GM19324 (cell line): ENCODE data around the gene KIFC1.
"Not testable (repeated sequence)": the region's sequence is repeated elsewhere in the genome, so short reads cannot be mapped to it uniquely, and the experiment has no call there.

Source experiments
- ATAC-seq: cut with Tn5 transposase; IDR thresholded peaks from one replicate; pipeline ENCODE4 v1.9.1; 2021; ENCODE audit warnings: mild to moderate bottlenecking, moderate library complexity; ENCODE audit not compliant: unreplicated experiment, low FRiP score

KIFC1 gene

GRCh38 chr6:33391278-33391921, at the start of gene KIFC1:
Gene KIFC1, plus strand, starts transcription at chr6:33391823. Its CDS starts 163 bp downstream, at chr6:33391986.
- ATAC-seq = peak; percentile 94

DNA sequence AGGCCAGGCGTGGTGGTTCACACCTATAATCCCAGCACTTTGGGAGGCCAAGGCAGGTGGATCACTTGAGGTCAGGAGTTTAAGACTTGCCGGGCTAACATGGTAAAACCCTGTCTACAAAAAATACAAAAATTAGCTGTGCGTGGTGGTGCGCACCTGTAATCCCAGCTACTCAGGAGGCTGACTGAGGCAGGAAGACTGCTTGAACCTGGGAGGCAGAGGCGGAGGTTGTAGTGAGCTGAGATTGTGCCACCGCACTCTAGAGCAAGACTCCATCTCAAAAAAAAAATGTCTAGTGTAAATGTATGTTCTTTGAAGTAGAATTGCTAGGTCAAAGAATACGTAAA, 48.0 kb upstream of the KIFC1 start:
- peak; percentile 13 for ATAC-seq

GRCh38 chr6:33343953-33344611, 47.5 kb upstream of the KIFC1 start:
- ATAC-seq = peak; percentile 53

GRCh38 chr6:33344701-33345697, 46.6 kb upstream of the KIFC1 start:
- ATAC-seq = no peak

GRCh38 chr6:33346972-33347371, 44.7 kb upstream of the KIFC1 start:
- ATAC-seq = not testable (repeated sequence)

DNA sequence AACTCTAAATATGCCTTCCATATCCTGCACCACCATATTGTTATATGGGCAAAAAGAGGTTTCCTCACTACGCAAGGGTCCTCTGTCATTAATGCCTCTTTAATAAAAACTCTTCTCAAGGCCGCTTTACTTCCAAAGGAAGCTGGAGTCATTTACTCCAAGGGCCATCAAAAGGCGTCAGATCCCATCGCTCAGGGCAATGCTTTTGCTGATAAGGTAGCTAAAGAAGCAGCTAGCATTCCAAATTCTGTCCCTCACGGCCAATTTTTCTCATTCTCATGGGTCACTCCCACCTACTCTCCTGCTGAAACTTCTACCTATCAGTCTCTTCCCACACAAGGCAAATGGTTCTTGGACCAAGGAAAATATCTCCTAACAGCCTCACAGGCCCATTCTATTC, 43.8 kb upstream of the KIFC1 start:
- ATAC-seq = no peak

DNA sequence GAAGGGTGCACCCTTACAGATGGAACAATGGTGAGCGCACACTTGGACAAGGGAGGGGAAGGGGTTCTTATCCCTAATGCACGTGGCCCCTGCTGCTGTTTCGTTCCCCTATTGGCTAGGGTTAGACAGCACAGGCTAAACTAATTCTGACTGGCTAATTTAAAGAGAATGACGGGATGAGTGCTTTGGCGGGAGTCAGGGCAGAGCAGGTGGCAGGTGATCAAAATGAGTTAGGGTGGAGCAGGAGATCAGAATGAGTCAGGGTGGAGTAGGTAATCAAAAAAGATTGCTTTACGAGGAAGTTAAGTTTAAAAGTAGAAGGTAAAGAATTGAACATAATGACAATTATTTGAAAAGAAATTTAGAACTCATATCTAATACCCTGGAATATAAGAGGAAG, 35.8 kb upstream of the KIFC1 start:
- not testable (repeated sequence) for ATAC-seq

DNA sequence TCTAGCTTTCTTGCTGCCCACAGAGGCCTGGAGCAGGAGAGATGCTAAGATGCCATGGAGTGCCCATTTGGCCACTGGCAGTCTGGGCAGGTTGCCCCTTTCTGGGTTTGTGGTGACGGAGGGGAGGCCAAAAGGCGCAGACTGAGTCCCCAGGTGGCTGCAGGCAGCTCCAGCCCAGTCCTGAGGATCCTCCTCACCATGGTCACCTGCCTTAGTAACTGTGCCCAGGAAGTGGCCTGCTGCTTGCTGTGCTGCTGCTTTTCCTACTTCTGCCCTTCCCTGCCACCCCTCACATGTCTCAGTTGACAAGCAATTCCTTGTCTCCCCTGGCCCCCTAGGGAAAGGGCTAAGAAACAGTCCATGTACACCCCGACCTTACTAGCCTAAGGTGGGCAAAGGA, 35.3 kb upstream of the KIFC1 start:
- ATAC-seq = no peak

- not testable (repeated sequence) for ATAC-seq
These were observed 34.3 kb upstream of the KIFC1 start for GRCh38 chr6:33357160-33357871.

GRCh38 chr6:33359331-33359730, 32.3 kb upstream of the KIFC1 start:
- no peak for ATAC-seq

DNA sequence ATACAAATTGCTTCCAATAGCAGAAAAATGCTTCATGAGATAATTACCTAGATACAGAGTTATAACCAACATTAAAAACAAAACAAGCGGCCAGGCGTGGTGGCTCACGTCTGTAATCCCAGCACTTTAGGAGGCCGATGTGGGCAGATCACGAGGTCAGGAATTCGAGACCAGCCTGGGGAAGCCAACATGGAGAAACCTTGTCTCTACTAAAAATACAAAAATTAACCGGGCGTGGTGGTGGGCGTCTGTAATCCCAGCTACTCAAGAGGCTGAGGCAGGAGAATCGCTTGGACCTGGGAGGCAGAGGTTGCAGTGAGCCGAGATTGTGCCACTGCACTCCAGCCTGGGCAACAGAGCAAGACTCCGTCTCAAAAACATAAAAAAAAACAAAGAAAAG, 28.1 kb upstream of the KIFC1 start:
- ATAC-seq = not testable (repeated sequence)

DNA sequence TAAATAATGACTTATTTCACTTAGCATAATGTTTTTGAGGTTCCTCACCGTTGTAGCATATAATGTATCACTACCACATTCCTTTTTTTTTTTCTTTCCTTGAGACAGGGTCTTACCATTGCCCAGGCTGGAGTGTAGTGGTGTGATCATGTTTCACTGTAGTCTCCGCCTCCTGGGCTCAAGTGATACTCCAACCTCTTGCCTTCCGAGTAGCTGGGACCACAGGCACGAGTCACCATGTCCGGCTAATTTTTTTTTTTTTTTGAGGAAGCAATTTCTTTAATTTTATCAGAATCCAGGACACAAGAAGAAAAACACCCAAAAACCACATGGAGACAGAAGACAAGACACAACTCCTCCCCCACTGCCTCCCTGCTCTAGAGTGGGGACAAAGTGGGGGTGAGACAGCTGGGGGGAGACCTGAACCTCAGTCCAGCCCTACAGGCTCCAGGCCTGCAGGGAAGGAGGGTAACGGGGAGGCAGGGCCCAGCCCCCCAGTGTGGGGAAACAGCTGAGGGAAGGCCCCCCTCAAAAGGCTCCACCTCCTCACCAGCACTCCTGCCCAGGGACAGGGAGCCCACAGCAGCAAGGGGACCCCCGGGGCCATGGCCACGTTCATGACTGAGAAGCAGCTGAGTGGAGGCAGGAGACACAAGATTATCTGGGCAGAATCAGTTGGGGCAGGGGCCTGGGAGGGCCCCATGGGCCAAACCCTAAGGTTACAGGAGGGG, 27.0 kb upstream of the KIFC1 start:
- not testable (repeated sequence) for ATAC-seq

DNA sequence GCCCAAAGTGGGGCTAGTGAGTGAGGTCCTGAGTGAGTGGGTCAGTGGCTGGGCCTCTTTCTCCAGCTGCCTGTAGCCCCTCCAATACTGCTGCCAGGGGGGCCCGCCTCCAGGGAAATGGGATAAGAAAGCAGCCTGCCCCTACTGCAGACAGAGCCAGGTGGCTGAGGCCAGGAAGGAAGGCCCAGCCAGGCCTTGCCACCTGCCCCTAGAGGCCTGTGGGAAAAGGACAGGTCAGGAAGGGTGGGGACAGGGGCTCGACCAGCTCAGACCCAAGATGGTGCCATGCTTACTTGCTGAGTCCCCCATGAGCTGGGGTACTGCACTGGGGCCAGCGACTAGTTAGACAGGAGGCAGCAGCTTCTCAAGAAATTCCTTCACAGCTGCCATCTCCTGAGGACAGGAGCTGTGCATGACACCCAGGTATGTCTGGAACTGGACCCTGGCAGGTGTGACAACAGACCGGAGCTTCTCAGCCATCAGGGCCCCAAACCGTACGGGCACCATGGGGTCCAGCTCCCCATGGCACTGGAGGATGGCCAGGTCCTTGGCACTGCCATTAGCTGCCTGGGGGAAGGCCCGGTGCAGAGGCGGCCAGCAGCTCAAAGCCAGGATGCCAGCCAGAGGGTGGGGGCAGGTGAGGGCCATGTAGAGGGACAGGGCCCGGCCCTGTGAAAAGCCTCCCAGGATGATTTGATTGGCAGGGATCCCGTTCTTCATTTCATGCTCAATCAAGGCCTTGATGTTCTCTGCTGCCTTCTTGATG, 26.2 kb upstream of the KIFC1 start:
- ATAC-seq = not testable (repeated sequence)

DNA sequence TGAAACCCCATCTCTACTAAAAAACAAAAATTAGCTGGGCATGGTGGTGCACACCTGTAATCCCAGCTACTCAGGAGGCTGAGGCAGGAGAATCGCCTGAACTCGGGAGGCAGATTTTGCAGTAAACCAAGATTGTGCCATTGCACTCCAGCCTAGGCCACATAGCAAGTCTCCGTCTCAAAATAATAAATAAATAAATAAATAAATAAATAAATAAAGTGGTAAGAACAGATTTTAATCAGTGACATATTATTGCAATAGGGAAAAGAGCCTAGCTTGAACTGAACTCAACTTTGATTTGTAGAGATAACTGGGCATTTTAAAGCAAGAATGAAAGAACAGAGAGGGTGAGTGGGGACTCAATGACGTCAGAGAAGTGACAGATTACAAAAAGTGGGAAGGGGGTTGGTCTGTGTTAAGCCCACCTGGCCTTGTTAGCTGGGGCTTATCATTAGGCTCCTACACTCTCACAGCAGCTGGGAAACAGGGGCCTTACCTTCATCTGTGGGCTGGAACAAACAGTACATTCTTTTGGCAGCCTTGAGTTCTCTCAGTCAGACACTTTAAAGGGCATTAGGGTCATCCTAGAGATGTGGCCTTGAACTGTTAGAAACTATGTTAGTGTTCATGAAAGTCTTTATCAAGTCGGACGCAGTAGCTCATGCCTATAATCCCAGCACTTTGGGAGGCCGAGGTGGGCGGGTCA, 24.5 kb upstream of the KIFC1 start:
- no peak for ATAC-seq

- ATAC-seq = not testable (repeated sequence)
These were observed 24.0 kb upstream of the KIFC1 start for GRCh38 chr6:33367715-33368025.

- not testable (repeated sequence) for ATAC-seq
These were observed 19.7 kb upstream of the KIFC1 start for GRCh38 chr6:33371901-33372300.

DNA sequence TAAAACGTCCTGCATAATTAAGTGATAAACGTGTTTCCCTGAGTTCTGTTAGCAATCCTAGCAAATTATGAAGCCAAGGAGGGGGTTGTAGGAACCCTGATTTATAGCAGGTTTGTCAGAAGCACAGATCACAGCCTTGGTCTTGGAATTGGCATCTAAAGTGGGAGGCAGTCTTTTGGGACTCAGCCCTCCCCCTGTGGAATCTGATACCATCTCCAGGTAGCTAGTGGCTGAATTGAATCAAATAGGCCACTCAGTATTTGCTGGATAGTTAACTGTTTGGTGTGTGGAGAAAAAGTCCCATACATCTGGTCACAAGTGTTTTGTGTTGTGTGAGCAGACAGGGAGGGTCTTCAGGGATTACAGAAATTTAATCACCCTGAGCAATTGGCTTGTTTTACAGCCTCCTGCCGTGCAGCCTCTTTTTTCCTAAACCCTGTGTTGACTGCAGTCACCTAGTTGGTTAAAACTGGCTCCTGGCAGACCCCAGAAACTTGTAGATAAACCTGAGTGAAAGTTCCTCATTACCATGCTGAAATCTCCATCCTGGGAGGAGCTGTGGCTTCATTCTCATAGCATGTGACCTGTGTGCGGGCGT, 19.0 kb upstream of the KIFC1 start:
- ATAC-seq = no peak
